ENCODE data around the gene CST9. TPM values are rescaled to one million over a fixed set of nuclear protein-coding genes. Genes with fewer than 3 reads are reported as not detected.

Gene CST9
- total and polyA plus RNA-seq, 2 of the 13 experiments (the other 11 are each of a cell fraction or from before 2014, with no cell fraction given) = 0.07 TPM; not detected in 1

DNA sequence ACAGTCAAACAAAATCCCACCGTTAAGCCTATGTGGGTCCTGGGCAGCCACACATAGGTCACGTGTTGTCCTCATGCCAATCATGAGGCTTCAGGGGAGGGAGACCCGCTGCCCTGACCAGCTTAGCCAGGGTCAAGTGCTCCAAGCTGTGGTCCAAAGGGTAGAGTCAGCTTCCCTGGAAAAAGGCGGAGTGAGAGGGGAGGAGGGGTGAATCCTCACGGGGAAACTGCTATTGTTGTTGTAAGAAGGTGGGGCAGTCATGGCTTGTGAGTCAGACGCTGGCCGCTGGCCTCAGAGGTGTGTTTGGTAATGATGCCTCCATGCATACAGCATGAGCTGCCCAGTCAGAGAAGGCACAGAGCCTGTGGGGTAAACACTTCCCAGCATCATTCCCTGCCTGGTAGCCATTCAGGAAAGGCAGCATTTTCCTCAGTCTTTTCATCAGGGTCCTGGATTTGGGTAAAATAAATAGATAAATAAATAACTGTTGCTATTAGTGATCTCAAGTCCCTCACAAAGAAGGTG is 23.4 kb upstream of the CST9 start (continued):
- TF ChIP-seq, protein P1, sequence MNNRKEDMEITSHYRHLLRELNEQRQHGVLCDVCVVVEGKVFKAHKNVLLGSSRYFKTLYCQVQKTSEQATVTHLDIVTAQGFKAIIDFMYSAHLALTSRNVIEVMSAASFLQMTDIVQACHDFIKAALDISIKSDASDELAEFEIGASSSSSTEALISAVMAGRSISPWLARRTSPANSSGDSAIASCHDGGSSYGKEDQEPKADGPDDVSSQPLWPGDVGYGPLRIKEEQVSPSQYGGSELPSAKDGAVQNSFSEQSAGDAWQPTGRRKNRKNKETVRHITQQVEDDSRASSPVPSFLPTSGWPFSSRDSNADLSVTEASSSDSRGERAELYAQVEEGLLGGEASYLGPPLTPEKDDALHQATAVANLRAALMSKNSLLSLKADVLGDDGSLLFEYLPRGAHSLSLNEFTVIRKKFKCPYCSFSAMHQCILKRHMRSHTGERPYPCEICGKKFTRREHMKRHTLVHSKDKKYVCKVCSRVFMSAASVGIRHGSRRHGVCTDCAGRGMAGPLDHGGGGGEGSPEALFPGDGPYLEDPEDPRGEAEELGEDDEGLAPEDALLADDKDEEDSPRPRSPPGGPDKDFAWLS (CRISPR knock-in tag; IDR thresholded peaks at IDR 0.05; ENCODE audit: borderline replicate concordance) = no peak
- TF ChIP-seq CCDC6 (CRISPR knock-in tag; IDR thresholded peaks at IDR 0.05) (peak; percentile 87; the same call in 1 of the 2 replicates), BATF2 (CRISPR knock-in tag; IDR thresholded peaks at IDR 0.05) (no peak), DRAP1 (CRISPR knock-in tag; IDR thresholded peaks at IDR 0.05) (no peak; the same call in 1 of the 2 replicates), TSC22D2 (CRISPR knock-in tag; IDR thresholded peaks at IDR 0.05; ENCODE audit: borderline replicate concordance) (no peak; the same call in 1 of the 2 replicates), ZNF101 (CRISPR knock-in tag; IDR thresholded peaks at IDR 0.05; ENCODE audit: borderline replicate concordance, low read depth) (no peak), ZNF83 (CRISPR knock-in tag; IDR thresholded peaks at IDR 0.05; ENCODE audit: borderline replicate concordance) (peak; percentile 88; the same call in 1 of the 2 replicates), THRA (CRISPR knock-in tag; IDR thresholded peaks at IDR 0.05; ENCODE audit: borderline replicate concordance) (peak; percentile 94), AFF4 (CRISPR knock-in tag; IDR thresholded peaks at IDR 0.05) (no peak), MAZ (IDR thresholded peaks at IDR 0.05; ENCODE audit: borderline replicate concordance, low read depth, low read length) (peak; percentile 80; the same call in 1 of the 2 replicates), MAZ (CRISPR knock-in tag; IDR thresholded peaks at IDR 0.05; ENCODE audit: low read depth) (peak; percentile 67), ZNF33A (CRISPR knock-in tag; IDR thresholded peaks at IDR 0.05; ENCODE audit: borderline replicate concordance) (no peak), NR1H2 (CRISPR knock-in tag; IDR thresholded peaks at IDR 0.05; ENCODE audit: borderline replicate concordance, low read depth) (no peak), SRF (IDR thresholded peaks at IDR 0.05; ENCODE audit: low read depth, low read length) (no peak), ZFP90 (CRISPR knock-in tag; IDR thresholded peaks at IDR 0.05; ENCODE audit: borderline replicate concordance) (peak; percentile 66)
- TF ChIP-seq, protein P2, sequence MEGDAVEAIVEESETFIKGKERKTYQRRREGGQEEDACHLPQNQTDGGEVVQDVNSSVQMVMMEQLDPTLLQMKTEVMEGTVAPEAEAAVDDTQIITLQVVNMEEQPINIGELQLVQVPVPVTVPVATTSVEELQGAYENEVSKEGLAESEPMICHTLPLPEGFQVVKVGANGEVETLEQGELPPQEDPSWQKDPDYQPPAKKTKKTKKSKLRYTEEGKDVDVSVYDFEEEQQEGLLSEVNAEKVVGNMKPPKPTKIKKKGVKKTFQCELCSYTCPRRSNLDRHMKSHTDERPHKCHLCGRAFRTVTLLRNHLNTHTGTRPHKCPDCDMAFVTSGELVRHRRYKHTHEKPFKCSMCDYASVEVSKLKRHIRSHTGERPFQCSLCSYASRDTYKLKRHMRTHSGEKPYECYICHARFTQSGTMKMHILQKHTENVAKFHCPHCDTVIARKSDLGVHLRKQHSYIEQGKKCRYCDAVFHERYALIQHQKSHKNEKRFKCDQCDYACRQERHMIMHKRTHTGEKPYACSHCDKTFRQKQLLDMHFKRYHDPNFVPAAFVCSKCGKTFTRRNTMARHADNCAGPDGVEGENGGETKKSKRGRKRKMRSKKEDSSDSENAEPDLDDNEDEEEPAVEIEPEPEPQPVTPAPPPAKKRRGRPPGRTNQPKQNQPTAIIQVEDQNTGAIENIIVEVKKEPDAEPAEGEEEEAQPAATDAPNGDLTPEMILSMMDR (CRISPR knock-in tag; IDR thresholded peaks at IDR 0.05) = peak; percentile 31
- TF ChIP-seq, protein P3, sequence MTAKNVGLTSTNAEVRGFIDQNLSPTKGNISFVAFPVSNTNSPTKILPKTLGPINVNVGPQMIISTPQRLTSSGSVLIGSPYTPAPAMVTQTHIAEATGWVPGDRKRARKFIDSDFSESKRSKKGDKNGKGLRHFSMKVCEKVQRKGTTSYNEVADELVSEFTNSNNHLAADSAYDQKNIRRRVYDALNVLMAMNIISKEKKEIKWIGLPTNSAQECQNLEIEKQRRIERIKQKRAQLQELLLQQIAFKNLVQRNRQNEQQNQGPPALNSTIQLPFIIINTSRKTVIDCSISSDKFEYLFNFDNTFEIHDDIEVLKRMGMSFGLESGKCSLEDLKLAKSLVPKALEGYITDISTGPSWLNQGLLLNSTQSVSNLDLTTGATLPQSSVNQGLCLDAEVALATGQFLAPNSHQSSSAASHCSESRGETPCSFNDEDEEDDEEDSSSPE (CRISPR knock-in tag; IDR thresholded peaks at IDR 0.05) = no peak

All from HepG2 (cell line).